NCI-H345 treated with DMSO at 0.1 percent for 48 hours (cell line): ENCODE measurements around the gene FASTK.

Experiments used
- DNase-seq: peaks from one replicate; lab custom pipeline; 2025; ENCODE audit not compliant: unreplicated experiment; lab: John Stamatoyannopoulos, UW

Gene FASTK

GRCh38 chr7:151118108-151119054 lies 37.8 kb upstream of the FASTK start:
- no peak for DNase-seq

GRCh38 chr7:151117565-151117964 lies 37.0 kb upstream of the FASTK start:
- no peak for DNase-seq

- no peak for DNase-seq
Measured at GRCh38 chr7:151116603-151117440, 36.2 kb upstream of the FASTK start.

GRCh38 chr7:151115836-151116418 lies 35.3 kb upstream of the FASTK start:
- DNase-seq: no peak

GRCh38 chr7:151115121-151115835 lies 34.7 kb upstream of the FASTK start:
- DNase-seq: no peak

- DNase-seq: no peak
Measured at GRCh38 chr7:151114151-151115090, 33.8 kb upstream of the FASTK start.

- no peak for DNase-seq
Measured at GRCh38 chr7:151113344-151114150, 32.9 kb upstream of the FASTK start.

GRCh38 chr7:151110941-151111645 lies 30.5 kb upstream of the FASTK start:
- DNase-seq: peak; percentile 17

- no peak for DNase-seq
Measured at GRCh38 chr7:151110236-151110940, 29.8 kb upstream of the FASTK start.

- DNase-seq: no peak
Measured at GRCh38 chr7:151109094-151110048, 28.8 kb upstream of the FASTK start.

- no peak for DNase-seq
Measured at GRCh38 chr7:151107882-151108281, 27.3 kb upstream of the FASTK start.

GRCh38 chr7:151104411-151105235 lies 24.0 kb upstream of the FASTK start:
- DNase-seq: no peak

- DNase-seq: no peak
Measured at GRCh38 chr7:151103973-151104372, 23.4 kb upstream of the FASTK start.

GRCh38 chr7:151102991-151103390 lies 22.4 kb upstream of the FASTK start:
- DNase-seq: no peak

- DNase-seq: no peak
Measured at GRCh38 chr7:151101621-151102396, 21.2 kb upstream of the FASTK start.
